T-cell (primary cell): ENCODE measurements around the gene DDX51. TPM values are rescaled to one million over a fixed set of nuclear protein-coding genes. Genes with fewer than 3 reads are reported as not detected.

Experiments
- ATAC-seq, 4 experiments: fragments of 200-7000 bp in 3 of 4; fragments of 150-1000 bp in 1 of 4; cut with Tn5 transposase; replicated peaks in 1 of 4; 1 replicate in 3 of 4; 2 replicates in 1 of 4; pipeline ENCODE4 v1.10.0; 2021; ENCODE audit warnings: moderate library complexity in 3 of 4, mild to moderate bottlenecking in 2 of 4, moderate number of reproducible peaks in 1 of 4
- CTCF ChIA-PET, 2 donors: fragments of 300-600 bp; sonication (Branson Sonifier 250); formaldehyde crosslinking; loops; one replicate each; lab custom pipeline; 2022; ENCODE audit warnings: antibody characterized with exemption in 2 of 2; lab: Charles Lee
- POLR2A ChIA-PET, 2 donors: fragments of 300-600 bp; sonication (Branson Sonifier 250); formaldehyde crosslinking; loops; one replicate each; lab custom pipeline; 2022; ENCODE audit warnings: antibody characterized with exemption in 2 of 2; lab: Charles Lee
- DNase-seq, 35 experiments: peaks; one replicate each; pipeline versions ENCODE4 v3.0.0 to v3.0.0-alpha.2; 2013 to 2023
- H3K27ac ChIP-seq: one replicate; pipeline ENCODE4 v1.5.1; 2013; ENCODE audit warnings: low read length
- H3K27me3 ChIP-seq, 2 experiments: replicated peaks in 1 of 2; 1 replicate in 1 of 2; 2 replicates in 1 of 2; pipeline versions ENCODE4 v1.6.1 to v1.7.0; 2013; ENCODE audit warnings: low read length in 1 of 2, mixed read lengths in 1 of 2; ENCODE audit not compliant: control insufficient read depth in 2 of 2, insufficient read depth in 2 of 2; ENCODE audit errors: extremely low read depth in 1 of 2
- H3K36me3 ChIP-seq, 2 donors: 1 replicate in 1 of 2; 2 replicates in 1 of 2; pipeline versions ENCODE4 v1.6.1 to v1.7.0; 2013; ENCODE audit warnings: low read length in 1 of 2; ENCODE audit not compliant: control insufficient read depth in 2 of 2, insufficient read depth in 1 of 2; ENCODE audit errors: extremely low read depth in 1 of 2
- H3K4me1 ChIP-seq, 2 experiments: 1 replicate in 1 of 2; 2 replicates in 1 of 2; pipeline versions ENCODE4 v1.6.1 to v1.7.0; 2013; ENCODE audit warnings: low read length in 2 of 2, mixed read lengths in 1 of 2; ENCODE audit not compliant: insufficient read depth in 2 of 2, control insufficient read depth in 1 of 2; ENCODE audit errors: extremely low read depth in 1 of 2
- H3K4me3 ChIP-seq, 2 donors: 1 replicate in 1 of 2; 2 replicates in 1 of 2; pipeline versions ENCODE4 v1.5.1 to v1.7.0; 2013; ENCODE audit warnings: mild to moderate bottlenecking in 2 of 2, low read length in 1 of 2, moderate library complexity in 1 of 2; ENCODE audit not compliant: control insufficient read depth in 1 of 2; ENCODE audit errors: extremely low read depth in 1 of 2
- H3K9me3 ChIP-seq: 2 replicates; pipeline ENCODE4 v1.7.0; 2013
- H3K27ac Mint-ChIP-seq, 2 donors: one replicate each; pipeline ENCODE4 v1.8.0; 2020 to 2021; ENCODE audit warnings: mild to moderate bottlenecking in 2 of 2, mixed read lengths in 2 of 2
- H3K27me3 Mint-ChIP-seq, 2 donors: one replicate each; pipeline ENCODE4 v1.8.0; 2021 to 2022; ENCODE audit warnings: mixed read lengths in 2 of 2
- H3K36me3 Mint-ChIP-seq: one replicate; pipeline ENCODE4 v1.8.0; 2021; ENCODE audit warnings: mixed read lengths
- H3K4me1 Mint-ChIP-seq, 3 donors: one replicate each; pipeline ENCODE4 v1.8.0; 2020 to 2022; ENCODE audit warnings: mixed read lengths in 3 of 3, mild to moderate bottlenecking in 1 of 3
- H3K4me3 Mint-ChIP-seq, 3 donors: one replicate each; pipeline ENCODE4 v1.8.0; 2020 to 2022; ENCODE audit warnings: mild to moderate bottlenecking in 3 of 3, mixed read lengths in 3 of 3, moderate library complexity in 3 of 3
- H3K9me3 Mint-ChIP-seq, 3 donors: one replicate each; pipeline ENCODE4 v1.8.0; 2020 to 2022; ENCODE audit warnings: mixed read lengths in 3 of 3
- WGBS: methylation state at CpG from one replicate; pipeline ENCODE4 v1.1.5; 2013; ENCODE audit warnings: missing lambda C conversion rate; ENCODE audit not compliant: insufficient coverage; 5-methylcytosine and 5-hydroxymethylcytosine counted together
- total RNA-seq, 35 experiments: library from RNA in 6 of 35; stranded (reverse) in 6 of 35; fragments of 120-200 nt in 1 of 35; gene quantifications; one replicate each; pipeline versions ENCODE4 v1.2.1 to v1.2.4 and lab custom pipeline; 2013 to 2026

The DDX51 gene
- total RNA-seq, 5 donors from 2014 or later (not counting 1 experiment from before 2014, with no cell fraction given): 41.9 to 58.6 (median 49.0) TPM

- H3K4me3 Mint-ChIP-seq: peak overlapping the region; percentile 95 to 97 (median 97)
- H3K27ac Mint-ChIP-seq: peak overlapping the region; percentile 94 to 98
- ATAC-seq: no peak
- peaks cover 3% of the 10 kb centered on the region for H3K9me3 ChIP-seq
- peak in 3 of 35 experiments; percentile 23 to 41 (median 26) for DNase-seq
- CTCF ChIA-PET: no interaction called here
- peaks cover 0 to 5% of the 10 kb centered on the region in 2 donors for H3K36me3 ChIP-seq
- peak overlapping the region; percentile 86 to 87 for H3K4me3 ChIP-seq
- peaks cover 0 to 6% (median 4%) of the 10 kb centered on the region in 3 donors for H3K9me3 Mint-ChIP-seq
- peak overlapping the region; percentile 65 for H3K27ac ChIP-seq
- no peaks in the 10 kb centered on the region for H3K27me3 Mint-ChIP-seq
- peaks cover 6% of the 10 kb centered on the region for H3K36me3 Mint-ChIP-seq
- WGBS: 21% methylated on average over 12 of the region's 20 CpGs
- no peaks in the 10 kb centered on the region for H3K27me3 ChIP-seq
- peaks cover 11 to 64% of the 10 kb centered on the region in 2 experiments for H3K4me1 ChIP-seq
- peaks cover 46 to 59% (median 50%) of the 10 kb centered on the region in 3 donors for H3K4me1 Mint-ChIP-seq
- POLR2A ChIA-PET: no interaction called here
These were observed 44.8 kb upstream of the DDX51 start for GRCh38 chr12:132188916-132189325.

- Mint-ChIP-seq H3K36me3 (peaks cover 4% of the 10 kb centered on the region), H3K27me3 (no peaks in the 10 kb centered on the region), H3K27ac (peak overlapping the region; percentile 52 to 73), H3K9me3 (peaks cover 0 to 2% (median 2%) of the 10 kb centered on the region in 3 donors), H3K4me1 (peaks cover 46 to 59% (median 50%) of the 10 kb centered on the region in 3 donors), H3K4me3 (peak overlapping the region; percentile 66 to 97 (median 97))
- Histone ChIP-seq H3K9me3 (peaks cover 3% of the 10 kb centered on the region), H3K4me1 (peaks cover 11 to 64% of the 10 kb centered on the region in 2 experiments), H3K27me3 (no peaks in the 10 kb centered on the region), H3K27ac (peak overlapping the region; percentile 65), H3K36me3 (peaks cover 0 to 5% of the 10 kb centered on the region in 2 donors), H3K4me3 (peak overlapping the region; percentile 86 to 87)
- peak in 3 of 35 experiments; percentile 19 to 31 (median 26) for DNase-seq
- WGBS: 88% methylated on average over 21 of the region's 21 CpGs
- POLR2A ChIA-PET: no interaction called here
- no peak for ATAC-seq
- CTCF ChIA-PET: no interaction called here
These were observed 44.4 kb upstream of the DDX51 start for GRCh38 chr12:132188451-132188901.

GRCh38 chr12:132187646-132188450, 43.7 kb upstream of the DDX51 start:
- peaks cover 3% of the 10 kb centered on the region for H3K9me3 ChIP-seq
- H3K27ac ChIP-seq: no peak overlapping the region
- H3K27me3 Mint-ChIP-seq: no peaks in the 10 kb centered on the region
- peaks cover 11 to 64% of the 10 kb centered on the region in 2 experiments for H3K4me1 ChIP-seq
- peaks cover 3% of the 10 kb centered on the region for H3K36me3 Mint-ChIP-seq
- WGBS: 96% methylated on average over 31 of the region's 35 CpGs
- H3K36me3 ChIP-seq: peaks cover 0 to 5% of the 10 kb centered on the region in 2 donors
- H3K4me3 Mint-ChIP-seq: peak overlapping the region; percentile 66 to 97 (median 71)
- DNase-seq: peak in 1 of 35 experiments; percentile 27
- peak overlapping the region; percentile 39 to 52 for H3K27ac Mint-ChIP-seq
- H3K9me3 Mint-ChIP-seq: no peaks in the 10 kb centered on the region
- CTCF ChIA-PET: no interaction called here
- ATAC-seq: no peak
- no peaks in the 10 kb centered on the region for H3K27me3 ChIP-seq
- POLR2A ChIA-PET: no interaction called here
- peaks cover 46 to 59% (median 51%) of the 10 kb centered on the region in 3 donors for H3K4me1 Mint-ChIP-seq
- H3K4me3 ChIP-seq: peak overlapping the region in 1 of 2 donors; percentile 29

GRCh38 chr12:132186857-132187620, 42.9 kb upstream of the DDX51 start:
- H3K27ac ChIP-seq: peak overlapping the region; percentile 85
- peaks cover 46 to 59% (median 55%) of the 10 kb centered on the region in 3 donors for H3K4me1 Mint-ChIP-seq
- WGBS: 76% methylated on average over 28 of the region's 39 CpGs
- no peaks in the 10 kb centered on the region for H3K27me3 ChIP-seq
- peak overlapping the region; percentile 90 for H3K27ac Mint-ChIP-seq
- peaks cover 3% of the 10 kb centered on the region for H3K36me3 Mint-ChIP-seq
- H3K4me1 ChIP-seq: peaks cover 11 to 64% of the 10 kb centered on the region in 2 experiments
- H3K4me3 Mint-ChIP-seq: peak overlapping the region; percentile 63 to 97 (median 78)
- H3K4me3 ChIP-seq: peak overlapping the region in 1 of 2 donors; percentile 40
- ATAC-seq (no peak), DNase-seq (peak in 4 of 35 experiments; percentile 21 to 54 (median 30))
- H3K9me3 Mint-ChIP-seq: no peaks in the 10 kb centered on the region
- POLR2A ChIA-PET: no interaction called here
- CTCF ChIA-PET: interaction anchor here in 1 of 2 donors (0.6 kb wide), 1 partner anchor 500 kb away, joined by 4 read pairs; the partner anchor contains the start of gene POLE
- peaks cover 0 to 5% of the 10 kb centered on the region in 2 donors for H3K36me3 ChIP-seq
- no peaks in the 10 kb centered on the region for H3K27me3 Mint-ChIP-seq
- peaks cover 3% of the 10 kb centered on the region for H3K9me3 ChIP-seq

GRCh38 chr12:132186208-132186856, 42.2 kb upstream of the DDX51 start:
- H3K4me3 Mint-ChIP-seq: peak overlapping the region; percentile 63 to 97 (median 78)
- POLR2A ChIA-PET: interaction anchor here in 1 of 2 donors (0.6 to 1.0 kb wide), 2 partner anchors 24 to 263 kb away, joined by 3 to 4 read pairs; no protein-coding TSS in a partner anchor
- H3K27ac Mint-ChIP-seq: peak overlapping the region; percentile 90
- ATAC-seq: no peak
- H3K36me3 ChIP-seq: peaks cover 0 to 5% of the 10 kb centered on the region in 2 donors
- H3K36me3 Mint-ChIP-seq: peaks cover 3% of the 10 kb centered on the region
- WGBS: 18% methylated on average over 7 of the region's 24 CpGs
- H3K4me3 ChIP-seq: peak overlapping the region; percentile 40 to 41
- CTCF ChIA-PET: interaction anchor here (0.6 to 1.3 kb wide), 5 partner anchors 33 to 501 kb away, joined by 4 to 12 read pairs (median 4); partner anchors contain the start of gene POLE (in 1 of the 2)
- H3K9me3 Mint-ChIP-seq: no peaks in the 10 kb centered on the region
- DNase-seq: peak in 1 of 35 experiments; percentile 26
- H3K4me1 ChIP-seq: peaks cover 11 to 64% of the 10 kb centered on the region in 2 experiments
- H3K9me3 ChIP-seq: peaks cover 3% of the 10 kb centered on the region
- peak overlapping the region; percentile 85 for H3K27ac ChIP-seq
- peaks cover 44 to 61% (median 57%) of the 10 kb centered on the region in 3 donors for H3K4me1 Mint-ChIP-seq
- H3K27me3 ChIP-seq: no peaks in the 10 kb centered on the region
- no peaks in the 10 kb centered on the region for H3K27me3 Mint-ChIP-seq
